Stimulated activated CD4-positive, alpha-beta T cell treated with anti-CD3 and anti-CD28 coated beads, Interleukin-1b, Interleukin-23, amount 100 ng/mL, for 24 hours (primary cell): ENCODE measurements around the gene VEGFB.

ENCODE experiments used
- DNase-seq, 4 experiments: peaks; one replicate each; pipeline ENCODE4 v3.0.0-alpha.2; 2020; ENCODE audit warnings: low read depth in 4 of 4, low spot score in 1 of 4

The VEGFB gene

GRCh38 chr11:64276653-64277431, 42.5 kb downstream of the VEGFB start:
- no peak for DNase-seq

GRCh38 chr11:64278576-64279190, 44.3 kb downstream of the VEGFB start:
- no peak for DNase-seq

- no peak for DNase-seq
Measured at GRCh38 chr11:64281957-64282770, 47.8 kb downstream of the VEGFB start.

DNA sequence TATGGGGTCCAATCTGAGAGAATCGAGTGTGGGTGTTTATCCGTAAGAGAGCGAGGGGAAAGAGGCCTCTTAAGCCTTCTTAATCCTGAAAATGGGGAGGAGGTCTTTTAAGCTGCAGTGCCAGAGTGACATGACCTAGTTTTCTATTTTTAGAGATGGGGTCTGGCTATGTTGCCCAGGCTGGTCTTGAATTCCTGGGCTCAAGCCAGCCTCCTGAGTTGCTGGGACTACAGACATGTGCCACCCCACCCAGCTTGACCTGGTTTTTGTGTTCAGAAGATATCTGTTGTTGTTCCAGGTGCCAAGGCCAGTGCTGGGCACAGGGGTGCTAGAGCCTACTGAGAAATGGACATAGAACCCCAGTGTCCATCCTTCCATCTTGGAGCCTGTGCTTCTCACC, 48.7 kb downstream of the VEGFB start:
- DNase-seq: no peak

DNA sequence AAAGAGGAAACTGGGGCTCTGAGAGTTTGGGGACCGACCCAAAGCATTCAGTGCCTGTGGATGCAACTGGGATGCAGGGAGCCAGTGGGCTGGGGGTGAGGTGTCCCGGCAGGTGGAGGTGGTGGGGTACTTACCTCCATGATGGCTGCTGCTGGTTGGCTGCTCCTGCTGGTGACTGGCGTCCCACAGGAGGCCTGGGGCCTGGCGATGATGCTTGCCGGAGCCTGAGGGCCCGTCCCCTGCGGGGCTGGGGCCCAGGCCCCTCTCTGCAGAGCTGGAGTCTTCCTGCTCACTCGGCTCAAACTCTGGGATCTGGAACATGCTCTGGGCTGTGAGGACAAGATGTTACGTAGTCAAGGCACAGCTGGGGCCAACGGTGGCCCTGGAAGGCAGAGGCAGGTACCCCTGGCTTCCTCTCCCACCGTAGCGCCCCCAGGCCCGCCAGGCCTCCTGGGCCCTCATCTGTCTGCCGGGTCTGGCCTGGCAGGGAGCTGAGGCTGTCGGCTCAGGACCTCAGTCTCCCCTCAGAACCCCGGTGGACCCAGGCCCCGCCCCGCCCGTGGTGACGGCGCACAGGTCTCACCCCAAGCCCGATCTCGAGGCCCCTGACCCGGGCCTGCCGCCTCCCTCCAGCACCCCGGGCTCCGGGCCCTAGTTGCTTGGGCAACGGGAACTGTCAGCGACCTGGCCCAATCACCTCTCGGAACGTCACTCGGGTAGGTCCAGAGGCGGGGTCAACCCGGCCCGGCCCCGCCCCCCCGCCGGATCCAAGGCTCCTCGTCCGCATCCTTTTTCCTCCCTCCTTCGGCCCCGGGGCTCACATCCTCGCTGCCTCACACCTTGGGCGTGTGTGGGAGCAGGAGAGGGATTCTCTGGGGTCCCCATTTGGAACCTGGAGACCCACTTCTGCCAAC, 49.9 kb downstream of the VEGFB start, which contains the start of gene BAD:
TSS of gene BAD (minus strand) at position 618 of the 914 bp plus-strand sequence. CDS start at position 321, 297 bp downstream.
- peak; percentile 84 to 93 (median 88) for DNase-seq

DNA sequence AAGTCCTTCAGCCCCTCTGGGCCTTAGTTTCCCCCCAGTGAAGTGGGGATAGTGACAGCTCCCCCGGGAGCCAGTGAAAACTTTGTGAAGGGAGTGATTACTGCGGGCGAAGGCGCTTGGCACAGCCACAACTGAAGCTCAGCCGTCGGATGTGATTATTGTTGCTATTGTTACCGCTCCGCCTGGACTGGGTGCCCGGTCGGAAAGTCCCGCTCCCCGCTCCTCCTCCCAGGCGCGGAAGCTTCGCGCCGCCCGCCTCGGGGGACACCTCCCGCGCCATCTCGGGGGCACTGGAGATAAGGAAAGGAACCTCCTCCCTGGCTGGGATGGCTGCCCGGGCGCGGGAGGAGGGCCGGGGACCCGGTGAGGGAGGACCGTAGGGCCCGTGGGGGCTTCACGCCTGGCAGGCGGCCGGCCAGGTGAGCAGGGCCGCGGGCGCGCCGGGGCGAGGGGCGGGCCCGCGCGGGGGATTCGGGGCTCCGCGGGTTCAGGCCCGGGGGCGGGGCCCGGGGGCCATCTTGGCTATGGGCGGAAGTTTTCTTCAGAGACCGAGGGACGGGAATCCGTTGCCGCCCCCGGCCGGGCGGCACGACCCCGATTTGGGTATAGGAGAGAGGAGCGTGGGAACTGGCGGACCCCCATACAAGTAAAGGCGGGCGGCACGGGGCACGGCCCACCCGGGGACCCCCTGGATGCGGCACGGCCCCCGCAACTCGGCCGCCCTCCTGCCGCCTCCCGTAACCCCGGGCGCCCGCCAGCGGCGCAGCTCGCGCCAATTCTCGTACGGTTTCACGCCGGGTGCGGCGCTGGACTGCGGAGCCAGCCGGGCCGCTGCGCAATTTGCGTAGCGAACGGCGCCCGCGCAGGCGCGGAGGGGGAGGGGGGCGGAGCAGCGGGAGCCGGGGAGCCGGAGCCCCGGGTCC, 50.8 kb downstream of the VEGFB start, which contains the start of gene GPR137:
TSS of gene GPR137 (plus strand) at position 887 of the 923 bp plus-strand sequence. CDS start 677 bp downstream, outside the sequence.
- peak; percentile 79 to 90 (median 86) for DNase-seq

- no peak for DNase-seq
Measured at GRCh38 chr11:64285885-64286800, 51.8 kb downstream of the VEGFB start.

- no peak for DNase-seq
Measured at GRCh38 chr11:64286801-64287159, 52.4 kb downstream of the VEGFB start.

- no peak for DNase-seq
Measured at GRCh38 chr11:64287676-64288352, 53.4 kb downstream of the VEGFB start.

GRCh38 chr11:64288353-64288750, 54.0 kb downstream of the VEGFB start:
- no peak for DNase-seq
